Measurements from ENCODE around the gene KRTAP10-6. TPM values are rescaled to one million over a fixed set of nuclear protein-coding genes. Genes with fewer than 3 reads are reported as not detected.

Gene KRTAP10-6
- total and polyA plus RNA-seq, 2 donors (not counting 1 experiment from before 2014, with no cell fraction given), result not detected

DNA sequence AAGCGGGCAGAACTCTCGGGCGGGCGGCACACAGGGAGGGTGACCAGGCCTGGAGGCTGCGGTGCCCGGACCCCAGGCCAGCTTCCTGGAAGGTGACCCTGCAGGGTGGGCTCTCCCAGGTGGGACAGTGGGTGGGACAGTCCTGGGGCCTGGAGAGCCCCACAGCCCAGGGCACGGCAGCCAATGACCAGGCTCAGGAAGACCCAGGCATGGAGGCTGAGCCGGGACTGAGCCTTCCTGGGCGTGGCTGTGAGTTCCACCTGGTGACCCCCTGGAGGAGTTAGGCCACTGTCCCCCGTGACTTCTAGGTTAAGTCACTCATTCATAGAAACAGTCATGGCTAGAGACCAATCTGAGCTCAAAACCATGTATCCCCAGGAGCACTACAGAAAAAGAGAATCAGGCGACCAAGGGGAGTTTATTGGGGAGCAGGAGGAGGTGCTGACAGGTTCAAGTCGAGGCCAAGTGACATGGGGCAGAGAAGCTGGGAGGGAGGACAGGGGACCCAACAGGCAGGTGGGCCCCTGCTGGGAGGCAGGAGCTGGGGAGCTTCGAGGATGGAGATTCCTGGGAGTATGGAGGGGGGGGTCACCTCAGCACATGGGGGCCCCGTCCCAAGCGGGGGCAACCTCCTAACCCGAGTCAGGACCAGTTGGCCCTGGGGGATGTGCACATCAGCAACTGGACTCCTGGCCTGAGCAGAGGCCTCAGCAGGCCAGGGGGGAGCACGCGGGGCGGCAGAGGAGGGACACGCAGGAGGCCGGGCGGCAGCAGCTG lies 13.1 kb downstream of the KRTAP10-6 start:
- ATAC-seq (ENCODE audit: low read depth), result no peak
- no peak overlapping the region for H3K27ac Mint-ChIP-seq
- no peak overlapping the region for H2AFZ ChIP-seq (ENCODE audit: insufficient read depth, low read depth, low read length, poor library complexity, severe bottlenecking)
- H3K36me3 ChIP-seq (replicated peaks in 1 of 2; ENCODE audit: control extremely low read depth in 1 of 2, control insufficient read depth in 1 of 2, extremely low read depth in 1 of 2, insufficient read depth in 2 of 2, low read length in 1 of 2), result no peaks in the 10 kb centered on the region
- no peak overlapping the region for H3K4me3 ChIP-seq (ENCODE audit: control extremely low read depth in 1 of 5, extremely low read depth in 1 of 5, insufficient read depth in 1 of 5, low read depth in 2 of 5, low read length in 4 of 5)
- H3K9me3 ChIP-seq (ENCODE audit: control extremely low read depth in 1 of 3, control insufficient read depth in 2 of 3, insufficient read depth in 1 of 3, low read length in 2 of 3), result peaks cover 3 to 56% (median 28%) of the 10 kb centered on the region in 3 donors
- no peak overlapping the region for H3K9ac ChIP-seq (ENCODE audit: low read length)
- no peak for TF ChIP-seq EZH2 (IDR thresholded peaks at IDR 0.05; ENCODE audit: borderline replicate concordance, insufficient read depth, low read depth, low read length, poor library complexity, severe bottlenecking)
- TF ChIP-seq, protein P1, sequence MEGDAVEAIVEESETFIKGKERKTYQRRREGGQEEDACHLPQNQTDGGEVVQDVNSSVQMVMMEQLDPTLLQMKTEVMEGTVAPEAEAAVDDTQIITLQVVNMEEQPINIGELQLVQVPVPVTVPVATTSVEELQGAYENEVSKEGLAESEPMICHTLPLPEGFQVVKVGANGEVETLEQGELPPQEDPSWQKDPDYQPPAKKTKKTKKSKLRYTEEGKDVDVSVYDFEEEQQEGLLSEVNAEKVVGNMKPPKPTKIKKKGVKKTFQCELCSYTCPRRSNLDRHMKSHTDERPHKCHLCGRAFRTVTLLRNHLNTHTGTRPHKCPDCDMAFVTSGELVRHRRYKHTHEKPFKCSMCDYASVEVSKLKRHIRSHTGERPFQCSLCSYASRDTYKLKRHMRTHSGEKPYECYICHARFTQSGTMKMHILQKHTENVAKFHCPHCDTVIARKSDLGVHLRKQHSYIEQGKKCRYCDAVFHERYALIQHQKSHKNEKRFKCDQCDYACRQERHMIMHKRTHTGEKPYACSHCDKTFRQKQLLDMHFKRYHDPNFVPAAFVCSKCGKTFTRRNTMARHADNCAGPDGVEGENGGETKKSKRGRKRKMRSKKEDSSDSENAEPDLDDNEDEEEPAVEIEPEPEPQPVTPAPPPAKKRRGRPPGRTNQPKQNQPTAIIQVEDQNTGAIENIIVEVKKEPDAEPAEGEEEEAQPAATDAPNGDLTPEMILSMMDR (IDR thresholded peaks at IDR 0.05), result no peak
- H4K20me1 ChIP-seq (ENCODE audit: control insufficient read depth, insufficient read depth, low read length, poor library complexity, severe bottlenecking), result no peaks in the 10 kb centered on the region
- H3K4me2 ChIP-seq (replicated peaks; ENCODE audit: low read depth, low read length, poor library complexity, severe bottlenecking), result no peak overlapping the region
- no peaks in the 10 kb centered on the region for H3K4me1 Mint-ChIP-seq
- peaks cover 0 to 4% (median 2%) of the 10 kb centered on the region in 4 experiments for H3K27me3 ChIP-seq (replicated peaks in 1 of 4; ENCODE audit: control extremely low read depth in 1 of 4, control insufficient read depth in 3 of 4, insufficient read depth in 4 of 4, low read length in 3 of 4)
- ChIA-PET CTCF (no interaction called here), POLR2A (no interaction called here)
- no peaks in the 10 kb centered on the region for H3K79me2 ChIP-seq (ENCODE audit: control insufficient read depth, insufficient read depth, low read length)
- H3K27me3 Mint-ChIP-seq, result peaks cover 29% of the 10 kb centered on the region
- no peak overlapping the region for H3K27ac ChIP-seq (ENCODE audit: low read length in 2 of 2)
- no peak overlapping the region for H3K4me3 Mint-ChIP-seq
- 82% methylated on average over 22 of the region's 22 CpGs for WGBS (ENCODE audit: insufficient coverage)
- intact Hi-C loops (cut with micrococcal nuclease), result no loop called here
- H3K9me3 Mint-ChIP-seq (ENCODE audit: insufficient read depth), result peaks cover 6% of the 10 kb centered on the region
- H3K4me1 ChIP-seq (ENCODE audit: control insufficient read depth in 2 of 2, insufficient read depth in 2 of 2, low read length in 2 of 2), result no peaks in the 10 kb centered on the region
- DNase-seq, result no peak

DNA sequence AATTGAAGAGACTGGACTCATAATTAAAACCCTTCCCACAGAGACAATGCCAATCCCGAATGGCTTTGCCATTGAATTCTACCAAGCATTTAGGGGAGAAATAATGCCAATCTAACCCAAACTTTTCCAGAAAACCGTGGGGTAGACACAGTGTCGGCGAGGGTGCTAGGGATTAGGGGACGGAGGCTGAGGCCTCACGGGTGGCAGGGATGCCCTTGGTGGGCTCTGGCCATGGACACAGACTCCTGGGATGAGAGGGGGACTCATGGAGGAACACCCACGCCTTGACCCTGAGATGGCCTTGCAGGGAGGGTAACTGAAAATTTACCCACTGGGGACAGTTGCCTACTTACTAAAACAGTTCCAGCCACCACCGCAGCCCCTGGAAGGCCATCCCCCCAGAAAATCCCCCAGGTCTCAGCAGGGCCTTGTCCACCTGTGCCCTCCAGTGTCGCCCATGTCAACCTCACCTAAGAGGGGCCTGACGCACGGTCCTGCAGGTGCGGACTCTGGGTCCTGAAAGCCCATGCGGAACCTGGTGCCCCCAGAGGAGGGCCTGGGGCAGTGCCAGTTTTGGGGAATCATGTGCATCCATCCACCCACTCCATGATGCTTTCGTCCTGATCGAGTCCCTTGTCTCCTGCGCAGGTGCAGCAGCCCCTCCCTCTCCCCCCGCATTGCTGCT lies 13.8 kb downstream of the KRTAP10-6 start:
- H3K9ac ChIP-seq (ENCODE audit: low read length), result no peak overlapping the region
- POLR2A ChIA-PET, result no interaction called here

More for the DNA sequence above, 13.8 kb downstream of the KRTAP10-6 start:
- TF ChIP-seq EZH2 (IDR thresholded peaks at IDR 0.05; ENCODE audit: borderline replicate concordance, insufficient read depth, low read depth, low read length, poor library complexity, severe bottlenecking), result no peak
- TF ChIP-seq, protein P1 (IDR thresholded peaks at IDR 0.05), result no peak
- H4K20me1 ChIP-seq (ENCODE audit: control insufficient read depth, insufficient read depth, low read length, poor library complexity, severe bottlenecking), result no peaks in the 10 kb centered on the region
- no peak for DNase-seq
- Mint-ChIP-seq H3K4me1 (no peaks in the 10 kb centered on the region), H3K4me3 (no peak overlapping the region), H3K27ac (no peak overlapping the region), H3K27me3 (peaks cover 22% of the 10 kb centered on the region), H3K9me3 (ENCODE audit: insufficient read depth) (peaks cover 6% of the 10 kb centered on the region)
- no peaks in the 10 kb centered on the region for H3K79me2 ChIP-seq (ENCODE audit: control insufficient read depth, insufficient read depth, low read length)
- no peak for ATAC-seq (ENCODE audit: low read depth)
- CTCF ChIA-PET, result no interaction called here
- no peak overlapping the region for H3K27ac ChIP-seq (ENCODE audit: low read length in 2 of 2)
- intact Hi-C loops (cut with micrococcal nuclease), result no loop called here
- peaks cover 3 to 56% (median 28%) of the 10 kb centered on the region in 3 donors for H3K9me3 ChIP-seq (ENCODE audit: control extremely low read depth in 1 of 3, control insufficient read depth in 2 of 3, insufficient read depth in 1 of 3, low read length in 2 of 3)
- peaks cover 0 to 3% (median 1%) of the 10 kb centered on the region in 4 experiments for H3K27me3 ChIP-seq (replicated peaks in 1 of 4; ENCODE audit: control extremely low read depth in 1 of 4, control insufficient read depth in 3 of 4, insufficient read depth in 4 of 4, low read length in 3 of 4)
- no peak overlapping the region for H3K4me2 ChIP-seq (replicated peaks; ENCODE audit: low read depth, low read length, poor library complexity, severe bottlenecking)
- WGBS (ENCODE audit: insufficient coverage), result 90% methylated on average over 11 of the region's 17 CpGs
- no peak overlapping the region for H2AFZ ChIP-seq (ENCODE audit: insufficient read depth, low read depth, low read length, poor library complexity, severe bottlenecking)
- H3K36me3 ChIP-seq (replicated peaks in 1 of 2; ENCODE audit: control extremely low read depth in 1 of 2, control insufficient read depth in 1 of 2, extremely low read depth in 1 of 2, insufficient read depth in 2 of 2, low read length in 1 of 2), result no peaks in the 10 kb centered on the region
- no peak overlapping the region for H3K4me3 ChIP-seq (ENCODE audit: control extremely low read depth in 1 of 5, extremely low read depth in 1 of 5, insufficient read depth in 1 of 5, low read depth in 2 of 5, low read length in 4 of 5)
- no peaks in the 10 kb centered on the region for H3K4me1 ChIP-seq (ENCODE audit: control insufficient read depth in 2 of 2, insufficient read depth in 2 of 2, low read length in 2 of 2)

Data from B cell (primary cell).